Mesendoderm (in vitro differentiated cells): ENCODE data around the gene SLC44A1.

ENCODE experiments used
- DNase-seq: peaks from one replicate; pipeline ENCODE4 v3.0.0; 2013
- H2AK5ac ChIP-seq: 2 replicates; pipeline ENCODE4 v1.6.1; 2013; ENCODE audit warnings: low read length, inconsistent platforms
- H2BK120ac ChIP-seq: 2 replicates; pipeline ENCODE4 v1.6.1; 2013; ENCODE audit warnings: low read depth, mild to moderate bottlenecking, low read length, moderate library complexity, mixed read lengths
- H2BK15ac ChIP-seq: replicated peaks from 2 replicates; pipeline ENCODE4 v1.6.1; 2013; ENCODE audit warnings: low read depth, mild to moderate bottlenecking, moderate library complexity
- H2BK5ac ChIP-seq: 2 replicates; pipeline ENCODE4 v1.6.1; 2013; ENCODE audit warnings: low read length, inconsistent platforms
- H3K18ac ChIP-seq: 2 replicates; pipeline ENCODE4 v1.6.1; 2013; ENCODE audit warnings: mild to moderate bottlenecking, low read length, mixed read lengths
- H3K23ac ChIP-seq: one replicate; pipeline ENCODE4 v1.6.1; 2013; ENCODE audit warnings: low read length
- H3K27ac ChIP-seq: 2 replicates; pipeline ENCODE4 v1.5.1; 2013; ENCODE audit warnings: low read depth, mild to moderate bottlenecking, inconsistent platforms, low read length, moderate library complexity
- H3K27me3 ChIP-seq: 2 replicates; pipeline ENCODE4 v1.6.1; 2013; ENCODE audit warnings: low read length, control low read depth, mild to moderate bottlenecking, inconsistent platforms; ENCODE audit not compliant: insufficient read depth, poor library complexity
- H3K36me3 ChIP-seq: 2 replicates; pipeline ENCODE4 v1.6.1; 2013; ENCODE audit warnings: low read length, inconsistent platforms; ENCODE audit not compliant: control insufficient read depth, insufficient read depth
- H3K4ac ChIP-seq: one replicate; pipeline ENCODE4 v1.6.1; 2013; ENCODE audit warnings: low read depth, mild to moderate bottlenecking, low read length, moderate library complexity
- H3K4me1 ChIP-seq: 2 replicates; pipeline ENCODE4 v1.6.1; 2013; ENCODE audit warnings: low read depth, low read length, inconsistent platforms; ENCODE audit not compliant: control insufficient read depth
- H3K4me2 ChIP-seq: 2 replicates; pipeline ENCODE4 v1.6.1; 2013; ENCODE audit warnings: low read length
- H3K4me3 ChIP-seq: 2 replicates; pipeline ENCODE4 v1.5.1; 2013; ENCODE audit warnings: mild to moderate bottlenecking, low read length
- H3K56ac ChIP-seq: one replicate; pipeline ENCODE4 v1.6.1; 2013; ENCODE audit warnings: low read length
- H3K79me1 ChIP-seq: 2 replicates; pipeline ENCODE4 v1.6.1; 2013; ENCODE audit warnings: low read length, inconsistent platforms
- H3K79me2 ChIP-seq: 2 replicates; pipeline ENCODE4 v1.6.1; 2013; ENCODE audit warnings: mild to moderate bottlenecking, low read length; ENCODE audit not compliant: control insufficient read depth, insufficient read depth
- H3K9ac ChIP-seq: 2 replicates; pipeline ENCODE4 v1.6.1; 2013; ENCODE audit warnings: low read length, inconsistent platforms
- H4K5ac ChIP-seq: one replicate; pipeline ENCODE4 v1.6.1; 2013; ENCODE audit warnings: low read length
- H4K8ac ChIP-seq: one replicate; pipeline ENCODE4 v1.6.1; 2013; ENCODE audit warnings: low read depth, mild to moderate bottlenecking, control low read depth, low read length, moderate library complexity
- WGBS: extraction: QIAGEN DNeasy Blood & Tissue Kit; methylation state at CpG from one replicate; pipeline ENCODE4 v1.1.7; 2013; ENCODE audit warnings: low lambda C conversion rate, missing lambda C conversion rate; ENCODE audit not compliant: insufficient coverage; ENCODE audit errors: extremely low coverage; 5-methylcytosine and 5-hydroxymethylcytosine counted together

SLC44A1 gene

GRCh38 chr9:105419816-105420597 lies 175.6 kb downstream of the SLC44A1 start:
- no CpG with 5 or more reads among the region's 10 CpGs for WGBS
- Histone ChIP-seq H3K18ac (no peak overlapping the region), H3K4me2 (no peak overlapping the region), H3K4ac (no peak overlapping the region), H3K4me3 (no peak overlapping the region), H2BK15ac (no peak overlapping the region), H3K27ac (no peak overlapping the region), H3K36me3 (no peaks in the 10 kb centered on the region), H3K27me3 (no peaks in the 10 kb centered on the region), H3K79me1 (no peaks in the 10 kb centered on the region), H3K23ac (no peak overlapping the region), H4K8ac (no peak overlapping the region), H2AK5ac (no peak overlapping the region), H4K5ac (no peak overlapping the region), H3K4me1 (no peaks in the 10 kb centered on the region), H3K79me2 (no peaks in the 10 kb centered on the region), H2BK5ac (no peak overlapping the region), H3K9ac (no peak overlapping the region), H3K56ac (no peak overlapping the region), H2BK120ac (no peak overlapping the region)
- no peak for DNase-seq

- no peak overlapping the region for H3K9ac ChIP-seq
- H3K4me1 ChIP-seq, result no peaks in the 10 kb centered on the region
- H4K5ac ChIP-seq, result no peak overlapping the region
- H2BK15ac ChIP-seq, result no peak overlapping the region
- no peak overlapping the region for H3K56ac ChIP-seq
- no peak overlapping the region for H3K4ac ChIP-seq
- H3K4me2 ChIP-seq, result no peak overlapping the region
- H3K18ac ChIP-seq, result no peak overlapping the region
- no peak overlapping the region for H2BK5ac ChIP-seq
- H3K79me1 ChIP-seq, result no peaks in the 10 kb centered on the region
- H2BK120ac ChIP-seq, result no peak overlapping the region
- DNase-seq, result no peak
- no peak overlapping the region for H4K8ac ChIP-seq
- H2AK5ac ChIP-seq, result no peak overlapping the region
- WGBS, result no CpG with 5 or more reads among the region's 2 CpGs
- H3K4me3 ChIP-seq, result no peak overlapping the region
- no peak overlapping the region for H3K23ac ChIP-seq
- no peaks in the 10 kb centered on the region for H3K79me2 ChIP-seq
- H3K27me3 ChIP-seq, result no peaks in the 10 kb centered on the region
- no peak overlapping the region for H3K27ac ChIP-seq
- no peaks in the 10 kb centered on the region for H3K36me3 ChIP-seq
These were observed 176.7 kb downstream of the SLC44A1 start for GRCh38 chr9:105421154-105421553.

- no peaks in the 10 kb centered on the region for H3K79me1 ChIP-seq
- no CpG with 5 or more reads among the region's 5 CpGs for WGBS
- H2AK5ac ChIP-seq, result no peak overlapping the region
- H3K36me3 ChIP-seq, result no peaks in the 10 kb centered on the region
- no peak overlapping the region for H3K23ac ChIP-seq
- H2BK120ac ChIP-seq, result no peak overlapping the region
- H3K27ac ChIP-seq, result no peak overlapping the region
- H3K56ac ChIP-seq, result no peak overlapping the region
- H2BK5ac ChIP-seq, result no peak overlapping the region
- H3K4ac ChIP-seq, result no peak overlapping the region
- no peak overlapping the region for H3K4me3 ChIP-seq
- no peak overlapping the region for H3K18ac ChIP-seq
- no peak overlapping the region for H2BK15ac ChIP-seq
- H3K27me3 ChIP-seq, result no peaks in the 10 kb centered on the region
- H3K79me2 ChIP-seq, result no peaks in the 10 kb centered on the region
- no peak overlapping the region for H3K4me2 ChIP-seq
- no peak overlapping the region for H4K5ac ChIP-seq
- H3K9ac ChIP-seq, result no peak overlapping the region
- H4K8ac ChIP-seq, result no peak overlapping the region
- H3K4me1 ChIP-seq, result no peaks in the 10 kb centered on the region
- DNase-seq, result no peak
These were observed 177.4 kb downstream of the SLC44A1 start for GRCh38 chr9:105421864-105422263.

- Histone ChIP-seq H3K4ac (no peak overlapping the region), H3K27ac (no peak overlapping the region), H3K79me1 (no peaks in the 10 kb centered on the region), H2BK5ac (no peak overlapping the region), H3K79me2 (no peaks in the 10 kb centered on the region), H4K8ac (no peak overlapping the region), H4K5ac (no peak overlapping the region), H3K18ac (no peak overlapping the region), H3K23ac (no peak overlapping the region), H3K9ac (no peak overlapping the region), H3K36me3 (no peaks in the 10 kb centered on the region), H3K4me1 (no peaks in the 10 kb centered on the region), H2BK15ac (no peak overlapping the region), H3K56ac (no peak overlapping the region), H3K27me3 (no peaks in the 10 kb centered on the region), H3K4me3 (no peak overlapping the region), H3K4me2 (no peak overlapping the region), H2BK120ac (no peak overlapping the region), H2AK5ac (no peak overlapping the region)
- WGBS, result no CpG with 5 or more reads among the region's 2 CpGs
- no peak for DNase-seq
These were observed 181.5 kb downstream of the SLC44A1 start for GRCh38 chr9:105425816-105426433.

GRCh38 chr9:105426657-105427056 lies 182.2 kb downstream of the SLC44A1 start:
- no peak overlapping the region for H2AK5ac ChIP-seq
- H3K4me2 ChIP-seq, result no peak overlapping the region
- no peak overlapping the region for H3K4ac ChIP-seq
- no peak overlapping the region for H3K4me3 ChIP-seq
- no peak overlapping the region for H4K8ac ChIP-seq
- H3K27me3 ChIP-seq, result no peaks in the 10 kb centered on the region
- no peaks in the 10 kb centered on the region for H3K36me3 ChIP-seq
- H3K18ac ChIP-seq, result no peak overlapping the region
- H3K27ac ChIP-seq, result no peak overlapping the region
- no peaks in the 10 kb centered on the region for H3K4me1 ChIP-seq
- no peak overlapping the region for H2BK5ac ChIP-seq
- no peaks in the 10 kb centered on the region for H3K79me1 ChIP-seq
- no peak overlapping the region for H3K56ac ChIP-seq
- no peak overlapping the region for H2BK15ac ChIP-seq
- H3K9ac ChIP-seq, result no peak overlapping the region
- DNase-seq, result no peak
- no peak overlapping the region for H2BK120ac ChIP-seq
- H4K5ac ChIP-seq, result no peak overlapping the region
- H3K79me2 ChIP-seq, result no peaks in the 10 kb centered on the region
- no CpG with 5 or more reads among the region's 3 CpGs for WGBS
- no peak overlapping the region for H3K23ac ChIP-seq
